Measurements from ENCODE around the gene GSPT1. TPM values are rescaled to one million over a fixed set of nuclear protein-coding genes. Genes with fewer than 3 reads are reported as not detected.
A peak's percentile ranks its signal among the peaks of the same experiment; 100 is the strongest.

GSPT1 gene
- total RNA-seq, 5 donors from 2014 or later (not counting 1 experiment from before 2014, with no cell fraction given), result 84.2 to 166 (median 92.5) TPM

DNA sequence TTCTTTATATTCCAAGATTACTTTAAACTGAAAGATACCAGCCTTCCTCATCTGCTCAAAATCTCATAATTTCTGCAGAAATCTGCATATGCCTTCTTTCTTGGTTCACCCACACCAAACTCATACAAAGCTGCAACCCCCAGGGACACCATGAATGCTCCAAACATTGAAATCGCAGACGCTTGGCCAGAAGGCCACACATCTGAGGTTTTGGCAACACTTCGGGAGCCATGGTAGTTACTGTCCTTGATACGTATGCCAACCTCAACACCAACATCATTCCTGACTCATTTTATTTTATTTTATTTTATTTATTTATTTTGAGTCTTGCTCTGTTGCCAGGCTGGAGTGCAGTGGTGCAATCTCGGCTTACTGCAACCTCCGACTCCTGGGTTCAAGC is 11.8 kb downstream of the GSPT1 start:
- Mint-ChIP-seq H3K4me1 (peaks cover 57 to 72% (median 68%) of the 10 kb centered on the region in 3 donors), H3K27me3 (no peaks in the 10 kb centered on the region), H3K27ac (no peak overlapping the region), H3K36me3 (peaks cover 17% of the 10 kb centered on the region), H3K4me3 (no peak overlapping the region), H3K9me3 (no peaks in the 10 kb centered on the region)
- Histone ChIP-seq H3K27me3 (replicated peaks in 1 of 2; ENCODE audit: control insufficient read depth in 2 of 2, extremely low read depth in 1 of 2, insufficient read depth in 2 of 2, low read length in 1 of 2) (no peaks in the 10 kb centered on the region), H3K4me3 (ENCODE audit: control insufficient read depth in 1 of 2, extremely low read depth in 1 of 2, low read length in 1 of 2) (no peak overlapping the region), H3K27ac (ENCODE audit: low read length) (no peak overlapping the region), H3K36me3 (ENCODE audit: control insufficient read depth in 2 of 2, extremely low read depth in 1 of 2, insufficient read depth in 1 of 2, low read length in 1 of 2) (peaks cover 0 to 9% of the 10 kb centered on the region in 2 donors), H3K4me1 (ENCODE audit: control insufficient read depth in 1 of 2, extremely low read depth in 1 of 2, insufficient read depth in 2 of 2, low read length in 2 of 2) (peaks cover 0 to 30% of the 10 kb centered on the region in 2 experiments), H3K9me3 (no peaks in the 10 kb centered on the region)
- DNase-seq (no peak), ATAC-seq (replicated peaks in 1 of 4) (no peak)
- POLR2A ChIA-PET, result interaction anchor here in 1 of 2 donors (0.6 kb wide), 1 partner anchor 22 kb away, joined by 4 read pairs; no protein-coding TSS in a partner anchor
- WGBS (ENCODE audit: insufficient coverage), result 100% methylated on average over 2 of the region's 6 CpGs
- CTCF ChIA-PET, result no interaction called here

DNA sequence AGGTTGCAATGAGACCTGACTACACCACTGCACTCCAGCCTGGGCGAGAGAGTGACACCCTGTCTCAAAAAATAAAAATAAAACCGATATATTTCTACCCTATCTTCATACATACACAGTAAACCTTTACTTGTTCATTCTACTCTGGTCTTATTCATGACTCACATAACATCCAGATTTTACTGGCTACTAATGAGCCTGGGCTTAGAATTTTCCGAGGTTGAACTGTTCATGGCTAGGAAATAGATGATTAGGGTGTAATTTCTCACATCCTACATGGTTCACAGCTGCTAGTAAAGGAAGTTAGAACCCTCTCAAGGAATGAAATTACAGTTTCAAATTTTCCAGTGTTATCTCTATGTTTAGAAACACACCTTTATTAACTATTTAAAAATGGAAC is 14.7 kb downstream of the GSPT1 start:
- H3K36me3 Mint-ChIP-seq, result peaks cover 14% of the 10 kb centered on the region
- Histone ChIP-seq H3K4me3 (ENCODE audit: control insufficient read depth in 1 of 2, extremely low read depth in 1 of 2, low read length in 1 of 2) (no peak overlapping the region), H3K9me3 (no peaks in the 10 kb centered on the region), H3K36me3 (ENCODE audit: control insufficient read depth in 2 of 2, extremely low read depth in 1 of 2, insufficient read depth in 1 of 2, low read length in 1 of 2) (peaks cover 0 to 9% of the 10 kb centered on the region in 2 donors), H3K4me1 (ENCODE audit: control insufficient read depth in 1 of 2, extremely low read depth in 1 of 2, insufficient read depth in 2 of 2, low read length in 2 of 2) (peaks cover 0 to 24% of the 10 kb centered on the region in 2 experiments), H3K27ac (ENCODE audit: low read length) (no peak overlapping the region), H3K27me3 (replicated peaks in 1 of 2; ENCODE audit: control insufficient read depth in 2 of 2, extremely low read depth in 1 of 2, insufficient read depth in 2 of 2, low read length in 1 of 2) (no peaks in the 10 kb centered on the region)
- ATAC-seq (replicated peaks in 1 of 4) (no peak), DNase-seq (no peak)
- ChIA-PET POLR2A (no interaction called here), CTCF (no interaction called here)
- H3K27me3 Mint-ChIP-seq, result no peaks in the 10 kb centered on the region
- H3K9me3 Mint-ChIP-seq, result no peaks in the 10 kb centered on the region
- no peak overlapping the region for H3K4me3 Mint-ChIP-seq
- no CpG with 5 or more reads among the region's 3 CpGs for WGBS (ENCODE audit: insufficient coverage)
- H3K4me1 Mint-ChIP-seq, result peaks cover 59 to 68% (median 64%) of the 10 kb centered on the region in 3 donors
- H3K27ac Mint-ChIP-seq, result peak overlapping the region; percentile 11 to 52

DNA sequence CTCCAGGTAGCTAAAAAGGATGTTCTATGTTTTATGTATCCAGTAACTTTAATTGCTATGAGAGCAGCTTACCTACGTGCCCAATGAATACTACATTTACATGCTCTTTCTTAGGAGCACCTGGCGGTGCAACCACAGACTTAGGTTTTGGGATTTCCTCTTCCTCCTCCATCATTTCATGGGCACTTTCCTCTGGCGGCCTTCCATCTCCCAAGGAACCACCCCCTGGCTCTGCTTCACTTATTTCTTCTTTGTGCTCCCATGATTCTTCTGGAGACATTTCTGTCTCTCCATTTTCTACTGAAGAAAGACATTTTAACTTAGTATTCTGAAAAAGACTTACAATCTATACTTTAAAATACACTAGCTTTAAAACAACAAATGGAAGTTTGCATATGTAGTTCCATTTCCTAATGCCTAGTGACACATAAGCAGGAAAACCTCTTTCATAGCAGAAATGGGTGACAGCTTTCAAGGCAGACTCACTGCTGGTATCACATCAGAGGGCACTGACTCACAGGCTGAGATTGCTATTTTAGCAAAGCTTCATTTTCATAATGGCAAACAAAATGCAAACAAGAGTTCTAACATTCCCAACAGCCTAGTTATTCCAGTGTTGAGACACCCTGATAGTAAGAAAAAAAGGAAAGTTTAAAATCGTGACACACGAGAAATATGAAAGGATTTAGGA is 19.1 kb downstream of the GSPT1 start:
- H3K4me3 Mint-ChIP-seq, result no peak overlapping the region
- peak overlapping the region; percentile 2 to 11 for H3K27ac Mint-ChIP-seq
- Histone ChIP-seq H3K36me3 (ENCODE audit: control insufficient read depth in 2 of 2, extremely low read depth in 1 of 2, insufficient read depth in 1 of 2, low read length in 1 of 2) (peaks cover 0 to 40% of the 10 kb centered on the region in 2 donors), H3K9me3 (no peaks in the 10 kb centered on the region), H3K4me1 (ENCODE audit: control insufficient read depth in 1 of 2, extremely low read depth in 1 of 2, insufficient read depth in 2 of 2, low read length in 2 of 2) (peaks cover 0 to 17% of the 10 kb centered on the region in 2 experiments), H3K4me3 (ENCODE audit: control insufficient read depth in 1 of 2, extremely low read depth in 1 of 2, low read length in 1 of 2) (no peak overlapping the region), H3K27ac (ENCODE audit: low read length) (no peak overlapping the region), H3K27me3 (replicated peaks in 1 of 2; ENCODE audit: control insufficient read depth in 2 of 2, extremely low read depth in 1 of 2, insufficient read depth in 2 of 2, low read length in 1 of 2) (no peaks in the 10 kb centered on the region)
- ChIA-PET CTCF (interaction anchor here in 1 of 2 donors (1.2 kb wide), 1 partner anchor 15 kb away, joined by 3 read pairs; no protein-coding TSS in a partner anchor), POLR2A (interaction anchor here (0.5 to 0.9 kb wide), 4 partner anchors 14 to 66 kb away, joined by 4 to 8 read pairs (median 4); no protein-coding TSS in a partner anchor)
- WGBS (ENCODE audit: insufficient coverage), result 90% methylated on average over 3 of the region's 5 CpGs
- H3K36me3 Mint-ChIP-seq, result peaks cover 19% of the 10 kb centered on the region
- DNase-seq (no peak), ATAC-seq (replicated peaks in 1 of 4) (no peak)
- no peaks in the 10 kb centered on the region for H3K9me3 Mint-ChIP-seq
- peaks cover 41 to 49% (median 43%) of the 10 kb centered on the region in 3 donors for H3K4me1 Mint-ChIP-seq
- no peaks in the 10 kb centered on the region for H3K27me3 Mint-ChIP-seq

DNA sequence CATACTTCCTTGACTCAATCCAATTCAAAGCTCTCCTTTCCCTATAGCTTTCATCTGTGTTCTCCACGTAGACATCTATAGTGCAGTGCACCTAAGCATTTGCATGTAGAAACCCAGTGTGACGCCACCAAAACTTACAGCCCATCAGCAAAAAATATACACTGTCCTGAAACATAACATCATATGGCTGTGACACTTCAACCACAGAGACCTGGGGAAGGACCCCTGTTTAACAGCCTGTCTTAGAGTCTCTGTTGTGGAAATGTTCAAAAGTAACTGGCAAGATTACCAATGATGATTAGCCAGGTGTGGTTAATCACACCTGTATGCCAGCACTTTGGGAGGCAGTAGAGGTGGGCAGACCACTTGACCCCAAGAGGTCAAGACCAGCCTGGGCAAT is 22.2 kb downstream of the GSPT1 start:
- Mint-ChIP-seq H3K4me3 (no peak overlapping the region), H3K9me3 (no peaks in the 10 kb centered on the region), H3K36me3 (peaks cover 19% of the 10 kb centered on the region), H3K4me1 (peaks cover 15 to 22% (median 17%) of the 10 kb centered on the region in 3 donors), H3K27ac (no peak overlapping the region), H3K27me3 (no peaks in the 10 kb centered on the region)
- CTCF ChIA-PET, result interaction anchor here in 1 of 2 donors (0.5 kb wide), 1 partner anchor 18 kb away, joined by 10 read pairs; no protein-coding TSS in a partner anchor
- no peak overlapping the region for H3K27ac ChIP-seq (ENCODE audit: low read length)
- no peak for DNase-seq
- no peaks in the 10 kb centered on the region for H3K9me3 ChIP-seq
- H3K27me3 ChIP-seq (replicated peaks in 1 of 2; ENCODE audit: control insufficient read depth in 2 of 2, extremely low read depth in 1 of 2, insufficient read depth in 2 of 2, low read length in 1 of 2), result no peaks in the 10 kb centered on the region
- WGBS (ENCODE audit: insufficient coverage), result no CpG with 5 or more reads among the region's 2 CpGs
- H3K36me3 ChIP-seq (ENCODE audit: control insufficient read depth in 2 of 2, extremely low read depth in 1 of 2, insufficient read depth in 1 of 2, low read length in 1 of 2), result peaks cover 5 to 59% of the 10 kb centered on the region in 2 donors
- ATAC-seq (replicated peaks in 1 of 4), result peak in 1 of 4 experiments; percentile 15
- no peaks in the 10 kb centered on the region for H3K4me1 ChIP-seq (ENCODE audit: control insufficient read depth in 1 of 2, extremely low read depth in 1 of 2, insufficient read depth in 2 of 2, low read length in 2 of 2)
- H3K4me3 ChIP-seq (ENCODE audit: control insufficient read depth in 1 of 2, extremely low read depth in 1 of 2, low read length in 1 of 2), result no peak overlapping the region
- POLR2A ChIA-PET, result interaction anchor here in 1 of 2 donors (1.2 kb wide), 1 partner anchor 19 kb away, joined by 3 read pairs; no protein-coding TSS in a partner anchor

DNA sequence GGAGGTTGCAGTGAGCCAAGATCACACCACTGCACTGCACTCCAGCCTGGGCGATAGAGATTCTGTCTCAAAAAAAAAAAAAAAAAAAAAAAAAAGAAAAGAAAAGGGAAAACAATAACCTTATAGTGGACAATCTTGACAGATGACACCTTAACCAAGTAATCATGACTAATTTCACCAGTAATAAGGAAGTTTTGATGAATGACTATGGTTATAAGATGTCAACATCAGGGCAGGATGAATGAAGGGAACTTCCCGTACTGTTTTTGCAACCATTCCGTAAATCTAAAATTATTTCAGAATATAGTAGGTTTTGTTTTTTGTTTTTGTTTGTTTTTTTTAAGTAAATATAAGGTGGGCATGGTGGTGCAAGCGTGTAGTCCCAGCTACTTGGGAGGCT is 23.0 kb downstream of the GSPT1 start:
- CTCF ChIA-PET, result no interaction called here
- no peaks in the 10 kb centered on the region for H3K9me3 Mint-ChIP-seq
- no peak overlapping the region for H3K4me3 Mint-ChIP-seq
- Histone ChIP-seq H3K27ac (ENCODE audit: low read length) (no peak overlapping the region), H3K4me1 (ENCODE audit: control insufficient read depth in 1 of 2, extremely low read depth in 1 of 2, insufficient read depth in 2 of 2, low read length in 2 of 2) (no peaks in the 10 kb centered on the region), H3K4me3 (ENCODE audit: control insufficient read depth in 1 of 2, extremely low read depth in 1 of 2, low read length in 1 of 2) (no peak overlapping the region), H3K36me3 (ENCODE audit: control insufficient read depth in 2 of 2, extremely low read depth in 1 of 2, insufficient read depth in 1 of 2, low read length in 1 of 2) (peaks cover 7 to 65% of the 10 kb centered on the region in 2 donors), H3K27me3 (replicated peaks in 1 of 2; ENCODE audit: control insufficient read depth in 2 of 2, extremely low read depth in 1 of 2, insufficient read depth in 2 of 2, low read length in 1 of 2) (no peaks in the 10 kb centered on the region), H3K9me3 (no peaks in the 10 kb centered on the region)
- POLR2A ChIA-PET, result interaction anchor here (0.7 to 1.1 kb wide), 2 partner anchors 21 to 32 kb away, joined by 3 to 12 read pairs; no protein-coding TSS in a partner anchor
- ATAC-seq (replicated peaks in 1 of 4), result no peak
- H3K4me1 Mint-ChIP-seq, result peaks cover 9 to 15% (median 11%) of the 10 kb centered on the region in 3 donors
- H3K36me3 Mint-ChIP-seq, result peaks cover 20% of the 10 kb centered on the region
- no CpG with 5 or more reads among the region's 4 CpGs for WGBS (ENCODE audit: insufficient coverage)
- DNase-seq, result no peak
- no peak overlapping the region for H3K27ac Mint-ChIP-seq
- H3K27me3 Mint-ChIP-seq, result no peaks in the 10 kb centered on the region

DNA sequence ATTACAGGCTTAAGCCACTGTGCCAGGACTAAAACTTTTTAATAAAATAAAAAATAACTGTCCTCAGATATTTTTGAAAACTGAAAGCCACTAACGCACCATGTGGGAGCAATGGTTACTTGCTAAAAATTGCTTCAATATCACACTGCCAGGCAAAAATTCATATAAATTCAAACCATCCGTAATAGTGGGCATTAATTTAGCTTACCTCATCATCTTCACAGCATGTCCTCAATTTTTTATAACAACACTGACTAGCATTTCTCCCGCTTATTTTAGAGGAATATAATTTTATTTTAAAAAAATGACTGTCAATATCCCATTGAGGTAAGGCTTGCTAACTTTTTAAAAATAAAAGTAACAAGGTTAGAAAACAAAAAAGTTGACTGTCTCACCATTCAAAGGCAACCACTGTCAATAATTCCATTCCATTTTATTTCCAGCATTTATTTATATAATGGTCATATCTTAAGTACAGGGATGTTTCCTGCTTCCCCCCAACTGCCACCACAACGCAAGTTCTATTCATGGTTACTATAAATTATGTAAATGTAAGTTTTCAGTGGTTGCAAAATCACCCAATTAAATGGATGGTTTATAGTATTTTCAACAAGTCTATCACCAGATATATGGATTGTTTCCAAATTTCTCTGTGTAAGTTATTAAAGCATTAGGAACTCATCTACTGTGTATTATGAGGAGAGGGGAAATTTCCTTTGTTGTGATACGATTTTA is 25.4 kb downstream of the GSPT1 start:
- ATAC-seq (replicated peaks in 1 of 4), result no peak
- CTCF ChIA-PET, result no interaction called here

More for the DNA sequence above, 25.4 kb downstream of the GSPT1 start:
- DNase-seq, result no peak
- POLR2A ChIA-PET, result interaction anchor here (0.5 to 0.7 kb wide), 2 partner anchors 9 to 24 kb away, joined by 3 to 6 read pairs; no protein-coding TSS in a partner anchor
- Histone ChIP-seq H3K4me3 (ENCODE audit: control insufficient read depth in 1 of 2, extremely low read depth in 1 of 2, low read length in 1 of 2) (no peak overlapping the region), H3K9me3 (no peaks in the 10 kb centered on the region), H3K4me1 (ENCODE audit: control insufficient read depth in 1 of 2, extremely low read depth in 1 of 2, insufficient read depth in 2 of 2, low read length in 2 of 2) (no peaks in the 10 kb centered on the region), H3K27me3 (replicated peaks in 1 of 2; ENCODE audit: control insufficient read depth in 2 of 2, extremely low read depth in 1 of 2, insufficient read depth in 2 of 2, low read length in 1 of 2) (no peaks in the 10 kb centered on the region), H3K27ac (ENCODE audit: low read length) (no peak overlapping the region), H3K36me3 (ENCODE audit: control insufficient read depth in 2 of 2, extremely low read depth in 1 of 2, insufficient read depth in 1 of 2, low read length in 1 of 2) (peaks cover 9 to 70% of the 10 kb centered on the region in 2 donors)
- Mint-ChIP-seq H3K36me3 (peaks cover 33% of the 10 kb centered on the region), H3K4me3 (no peak overlapping the region), H3K27ac (no peak overlapping the region), H3K27me3 (no peaks in the 10 kb centered on the region), H3K4me1 (peaks cover 1 to 6% (median 3%) of the 10 kb centered on the region in 3 donors), H3K9me3 (no peaks in the 10 kb centered on the region)
- WGBS (ENCODE audit: insufficient coverage), result no CpG with 5 or more reads among the region's 5 CpGs

Data from T-cell (primary cell).